Kidney glomerular epithelial cell (primary cell): ENCODE data around the gene PDGFD.

Experiments
- DNase-seq: peaks from one replicate; lab custom pipeline; 2025; lab: John Stamatoyannopoulos, UW

PDGFD gene

DNA sequence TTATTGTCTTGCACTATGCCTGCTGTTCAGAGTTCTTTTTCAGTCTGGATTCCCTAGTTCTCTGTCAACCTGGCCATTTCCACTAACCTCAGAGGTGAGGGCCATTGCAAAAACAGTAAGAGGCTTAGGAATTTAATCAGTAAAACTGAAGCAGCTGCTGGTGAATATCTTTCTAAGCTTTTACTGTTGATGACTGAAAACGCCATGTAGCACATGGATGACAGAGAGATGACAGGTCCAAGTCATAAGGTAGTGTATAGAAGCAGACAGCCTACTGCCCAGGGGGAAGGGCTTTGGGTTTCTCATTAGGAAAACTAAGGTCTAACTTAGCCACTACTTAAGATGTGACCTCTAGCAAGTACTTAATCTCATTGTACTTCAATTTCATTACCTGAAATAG, 280.1 kb downstream of the PDGFD start:
- no peak for DNase-seq

DNA sequence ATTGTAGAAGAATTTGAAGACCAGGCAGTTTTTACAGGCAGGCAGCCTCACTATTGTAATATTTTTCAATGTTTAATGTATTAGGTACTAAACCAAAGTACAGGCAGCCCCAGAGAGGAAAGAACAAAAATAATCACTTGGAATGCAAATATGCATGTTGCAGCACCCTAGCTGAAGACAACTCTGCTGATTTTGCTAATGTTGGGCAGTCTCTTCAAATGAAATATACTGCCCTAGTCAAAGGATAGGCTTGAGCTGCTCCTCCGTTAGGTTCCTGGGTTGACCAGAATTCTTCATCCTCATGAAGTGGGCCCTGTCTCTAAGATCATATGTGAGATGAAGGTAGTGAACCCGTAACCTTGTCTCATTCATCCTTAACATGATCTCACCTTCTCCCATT, 280.7 kb downstream of the PDGFD start:
- DNase-seq, result no peak

DNA sequence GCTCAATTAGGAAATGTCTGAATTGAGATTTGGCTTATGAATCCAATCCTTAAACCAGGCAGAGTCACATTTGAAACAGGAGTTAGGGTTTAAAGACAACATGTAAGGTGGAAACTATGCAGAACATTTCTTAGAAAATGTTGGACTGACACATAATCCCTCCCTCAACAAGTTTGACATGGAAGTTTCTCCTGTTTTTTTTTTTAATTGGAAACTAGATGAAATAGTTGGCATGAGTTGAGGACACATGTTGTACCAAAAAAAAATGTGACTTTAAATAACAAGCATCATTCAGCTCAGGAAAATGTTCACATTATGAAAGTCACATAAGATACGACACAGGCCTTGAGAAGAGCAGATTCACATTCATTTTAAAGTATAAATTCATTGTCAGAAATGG, 282.4 kb downstream of the PDGFD start:
- no peak for DNase-seq

DNA sequence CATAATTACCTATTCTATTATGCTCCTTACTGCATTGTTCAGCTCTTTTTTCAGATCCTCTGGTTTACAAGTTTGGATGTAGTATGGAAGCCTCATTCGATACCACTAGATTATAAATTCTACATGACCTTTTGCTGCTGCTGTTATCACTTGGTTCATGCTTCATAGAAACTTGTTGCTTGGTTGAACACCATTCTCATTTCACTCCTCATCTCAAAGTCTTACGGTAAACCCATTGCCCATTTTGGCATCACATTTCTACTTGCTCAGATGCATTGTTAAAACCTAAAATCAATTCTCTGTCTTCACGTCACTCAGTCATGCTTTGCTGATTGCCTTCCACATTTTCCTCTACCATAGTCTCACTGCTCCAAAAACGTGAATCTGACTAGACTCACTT, 283.0 kb downstream of the PDGFD start:
- no peak for DNase-seq

- DNase-seq, result no peak
These were observed 285.3 kb downstream of the PDGFD start for GRCh38 chr11:103878646-103879045.

DNA sequence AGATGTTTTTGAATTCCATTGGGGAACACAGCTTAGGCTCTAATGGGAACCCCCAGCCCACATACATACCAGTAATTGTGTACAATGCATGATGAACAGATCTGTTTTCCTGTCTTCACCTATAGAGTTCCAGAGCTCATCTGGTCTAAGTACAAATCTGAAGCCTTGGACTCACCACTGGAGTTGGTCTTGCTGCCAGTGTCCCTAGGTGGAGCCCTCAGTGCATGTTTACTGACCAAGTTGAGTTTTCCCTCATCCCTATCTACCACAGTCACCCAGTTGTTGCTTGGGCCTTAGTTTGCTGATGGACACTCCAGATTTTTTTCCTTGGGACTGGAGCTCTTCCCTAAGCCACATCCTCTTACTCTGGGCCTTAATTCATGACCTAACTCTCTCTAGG, 286.7 kb downstream of the PDGFD start:
- no peak for DNase-seq

GRCh38 chr11:103875855-103876510, 288.0 kb downstream of the PDGFD start:
- no peak for DNase-seq

GRCh38 chr11:103872748-103873147, 291.2 kb downstream of the PDGFD start:
- no peak for DNase-seq

- DNase-seq, result no peak
These were observed 291.9 kb downstream of the PDGFD start for GRCh38 chr11:103871923-103872551.

GRCh38 chr11:103870821-103871309, 293.1 kb downstream of the PDGFD start:
- no peak for DNase-seq

DNA sequence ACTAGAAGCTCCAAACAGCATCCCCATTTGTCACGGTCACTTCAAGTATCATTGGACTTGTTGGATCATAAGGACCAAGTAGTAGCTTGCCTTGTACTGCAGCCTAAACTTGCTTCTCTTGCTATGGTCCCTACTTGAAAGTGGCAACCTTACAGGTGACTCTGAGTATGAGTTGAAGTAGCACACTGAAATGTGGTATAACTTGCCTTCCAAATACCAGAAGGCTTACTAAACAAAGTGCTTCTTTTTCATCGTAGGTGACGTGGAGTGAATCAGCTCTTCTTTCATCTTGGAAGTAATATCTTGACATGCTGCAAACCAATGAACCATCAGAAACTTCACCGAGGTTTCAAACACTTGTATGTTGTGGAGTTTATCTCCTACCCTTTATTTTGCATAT, 296.5 kb downstream of the PDGFD start:
- DNase-seq, result no peak

- no peak for DNase-seq
These were observed 300.4 kb downstream of the PDGFD start for GRCh38 chr11:103863497-103863896.

DNA sequence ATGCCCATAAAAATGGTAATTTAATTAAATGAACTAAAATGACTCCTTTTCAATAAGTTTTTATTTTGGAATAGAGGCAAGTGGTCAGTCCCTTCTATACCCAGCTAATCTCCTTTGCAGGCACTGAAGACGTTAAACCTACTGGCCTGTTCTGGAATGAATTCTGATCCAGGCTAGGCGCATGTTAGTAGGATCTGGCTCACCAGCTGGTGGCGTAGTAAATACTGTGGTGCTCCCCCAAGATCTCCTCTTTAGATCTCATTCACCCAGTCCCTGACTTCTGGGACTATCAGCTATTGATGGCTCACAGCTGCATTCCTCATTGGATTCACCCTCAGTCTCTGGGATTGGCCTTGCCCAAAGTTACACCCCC, 301.2 kb downstream of the PDGFD start:
- no peak for DNase-seq

- no peak for DNase-seq
These were observed 301.7 kb downstream of the PDGFD start for GRCh38 chr11:103862094-103862801.
